Thoracic aorta endothelial cell (primary cell): ENCODE results near the gene CSF3R. TPM values are rescaled to one million over a fixed set of nuclear protein-coding genes. Genes with fewer than 3 reads are reported as not detected.

Source experiments
- small RNA-seq: library from RNA; depleted of rRNA; stranded (forward); fragments of <200 nt; gene quantifications from one replicate; pipeline ENCODE3, GENCODE V24; 2012
- total RNA-seq: library from RNA; depleted of rRNA; stranded (reverse); fragments of >200 nt; gene quantifications from 2 replicates; pipeline ENCODE4 v1.2.3, GENCODE V29; 2012

Gene CSF3R
- not detected in 2 replicates for total RNA-seq

DNA sequence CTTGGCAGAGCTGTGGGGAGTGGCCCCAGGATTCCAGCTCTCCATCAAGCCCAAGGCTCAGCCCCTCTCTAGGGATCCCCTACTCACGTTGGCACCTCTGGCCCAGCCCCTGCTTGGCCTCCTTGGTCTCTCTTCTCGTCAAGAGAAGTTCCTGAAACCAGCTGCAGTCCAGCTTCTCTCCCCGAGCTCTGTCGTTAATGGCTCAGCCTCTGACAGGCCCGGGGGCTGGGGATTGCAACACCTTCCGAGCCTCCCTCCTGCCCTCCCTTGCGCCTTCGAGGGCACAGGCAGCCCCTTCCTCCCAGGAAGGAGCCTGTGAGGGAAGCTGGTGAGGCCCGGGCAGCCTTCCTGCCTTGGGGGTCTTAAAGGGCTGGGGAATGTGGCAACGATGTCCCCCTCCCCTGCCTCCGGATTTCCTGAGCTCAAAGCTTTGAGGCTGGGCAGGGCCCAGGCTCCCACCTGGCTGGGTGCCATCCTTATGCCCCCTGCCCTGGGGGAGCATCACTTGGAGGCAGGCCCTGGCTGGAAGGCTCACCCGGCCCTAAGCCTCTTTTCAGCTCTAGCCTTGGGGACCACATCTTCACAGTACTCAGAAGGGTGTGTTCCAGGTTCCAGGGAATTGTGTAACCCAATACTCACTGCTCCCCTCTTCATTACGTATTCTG, at the start of gene CSF3R:
Gene CSF3R, minus strand, starts transcription at position 190 of the 665 bp plus-strand sequence. CDS start 3,417 bp downstream, outside the sequence.

DNA sequence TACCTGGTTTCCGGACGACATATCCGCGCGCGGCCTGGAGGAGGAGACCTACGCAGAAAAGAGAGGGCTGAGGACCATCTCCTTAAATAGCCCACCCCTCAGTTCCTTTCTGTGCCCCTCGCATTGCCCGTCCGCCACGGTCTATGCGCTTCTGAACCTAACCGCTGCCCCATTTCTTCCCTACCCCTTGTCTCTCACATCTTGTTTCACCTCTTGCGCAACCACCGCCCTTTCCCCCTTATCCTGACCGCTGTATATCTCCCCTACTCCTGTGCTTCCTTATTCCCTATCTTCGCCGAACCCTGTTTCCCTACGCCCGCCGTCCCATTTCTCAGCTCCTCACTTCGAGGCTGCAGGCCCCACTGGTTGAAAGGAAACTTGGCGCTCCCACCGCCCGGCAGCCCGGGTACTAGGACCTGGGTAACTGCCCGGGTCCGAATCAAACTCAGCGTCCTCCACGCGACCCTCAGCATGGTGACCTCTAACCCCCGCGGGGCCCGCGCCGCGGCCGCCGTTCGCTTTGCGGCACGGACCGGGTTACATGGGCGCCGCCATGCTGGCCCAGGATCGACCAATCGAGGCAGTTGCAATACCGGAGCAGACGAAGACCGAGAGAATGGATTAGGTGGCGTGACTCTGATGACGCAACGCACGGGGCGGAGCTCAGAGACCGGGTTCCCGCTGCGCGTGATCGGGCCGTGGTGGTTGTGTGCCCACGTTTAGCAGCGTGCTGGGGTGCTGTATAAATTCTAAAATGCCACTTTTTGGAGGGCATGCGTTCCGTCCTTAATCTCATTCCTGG, 18.7 kb downstream of the CSF3R start, which contains the start of gene MRPS15:
Gene MRPS15, minus strand, starts transcription at position 582 of the 802 bp plus-strand sequence. Its CDS starts 109 bp downstream, at position 473.

DNA sequence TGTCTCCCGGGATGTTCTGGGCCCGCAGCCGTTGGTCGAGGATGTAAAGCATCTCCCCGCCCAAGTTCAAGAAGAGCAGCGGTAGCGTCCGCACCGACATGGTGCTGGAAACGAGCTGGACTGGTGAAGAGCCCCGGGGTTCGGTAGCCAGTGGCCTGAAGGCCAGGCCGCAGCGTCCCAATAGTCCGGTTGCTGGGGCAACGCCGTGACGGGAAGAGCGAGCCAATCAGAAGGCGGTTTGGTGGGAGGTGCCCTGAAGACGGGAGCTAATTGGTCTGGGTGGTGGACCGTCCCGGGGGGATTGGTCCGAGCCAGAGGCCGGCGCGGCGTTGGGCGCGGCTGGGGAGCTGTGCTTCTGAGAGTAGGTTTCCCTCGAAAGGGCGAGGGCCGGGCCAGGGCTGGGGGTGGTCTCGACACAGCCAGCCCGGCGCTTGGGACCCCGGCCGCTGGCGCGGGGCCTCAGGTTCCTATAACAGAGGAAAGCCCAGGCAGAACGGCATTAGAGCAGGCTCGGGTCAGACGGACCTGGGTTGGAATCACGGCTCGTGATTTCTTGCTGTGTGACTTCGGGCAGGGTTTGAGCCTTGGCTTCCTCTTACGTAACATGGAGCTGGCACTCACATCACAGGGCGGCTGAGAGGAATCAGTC, 32.3 kb downstream of the CSF3R start, which contains the start of gene OSCP1:
Gene OSCP1, minus strand, starts transcription at position 182 of the 649 bp plus-strand sequence. Its CDS starts 82 bp downstream, at position 100.

Small RNA genes within 50 kb of the gene (small RNA-seq; reads per million reads assigned to genes)
- 1.4 reads per million, percentile 34 among the genes with 10 or more reads in this experiment for gene SNORA63C

Other genes with a start within 250 kb of the CSF3R start
- 2.8 and 3.1 TPM in 2 replicates for gene SH3D21, start 176.5 kb downstream of the CSF3R start, total RNA-seq
- gene EVA1B, start 159.3 kb downstream of the CSF3R start, total RNA-seq = 75.4 and 94.8 TPM in 2 replicates
- 20.2 and 22.9 TPM in 2 replicates for gene STK40, start 97.0 kb downstream of the CSF3R start, total RNA-seq
- 8.9 and 9.3 TPM in 2 replicates for gene LSM10, start 85.0 kb downstream of the CSF3R start, total RNA-seq
- 2.7 and 4.4 TPM in 2 replicates for gene OSCP1, start 32.5 kb downstream of the CSF3R start, total RNA-seq
- 87.2 and 89.7 TPM in 2 replicates for gene MRPS15, start 18.5 kb downstream of the CSF3R start, total RNA-seq